Panc1 (cell line): ENCODE data around the gene MRPL33. TPM values are rescaled to one million over a fixed set of nuclear protein-coding genes. Genes with fewer than 3 reads are reported as not detected.

ENCODE experiments used
- ATAC-seq: fragments of 200-7000 bp; cut with Tn5 transposase; 2 replicates; pipeline ENCODE4 v1.9.1; 2020; ENCODE audit warnings: mild to moderate bottlenecking, moderate library complexity
- BruUV-seq: library from RNA; stranded (reverse); fragments of 400-500 nt; replicated peaks from 2 replicates; lab custom pipeline; 2021; lab: Mats Ljungman, UMichigan
- CTCF ChIA-PET: fragments of 300-600 bp; sonication (Branson Sonifier 250); formaldehyde crosslinking; loops from one replicate; lab custom pipeline; 2022; ENCODE audit warnings: antibody characterized with exemption; lab: Charles Lee
- POLR2A ChIA-PET: fragments of 300-600 bp; sonication (Branson Sonifier 250); formaldehyde crosslinking; loops from one replicate; lab custom pipeline; 2022; ENCODE audit warnings: antibody characterized with exemption; lab: Charles Lee
- DNase-seq: peaks from one replicate; pipeline ENCODE4 v3.0.0-alpha.2; 2010; ENCODE audit warnings: low read depth, low spot score
- H3K27ac ChIP-seq: 2 replicates; pipeline ENCODE4 v1.5.1; 2011; ENCODE audit warnings: mild to moderate bottlenecking, low read length, inconsistent platforms
- H3K27me3 ChIP-seq: fragments of 200-500 bp; sonication (Bioruptor generic); 2 replicates; pipeline ENCODE4 v1.6.0; 2014; ENCODE audit warnings: low read length, inconsistent platforms; ENCODE audit not compliant: control insufficient read depth, insufficient read depth
- H3K36me3 ChIP-seq: fragments of 200-500 bp; sonication (Bioruptor generic); 2 replicates; pipeline ENCODE4 v1.5.1; 2014; ENCODE audit warnings: inconsistent platforms, mild to moderate bottlenecking, low read length, moderate library complexity; ENCODE audit not compliant: control insufficient read depth, insufficient read depth
- H3K4me1 ChIP-seq: 2 replicates; pipeline ENCODE4 v1.5.1; 2011; ENCODE audit warnings: inconsistent platforms, mild to moderate bottlenecking, low read length, moderate library complexity; ENCODE audit not compliant: control insufficient read depth, insufficient read depth
- H3K4me3 ChIP-seq, 2 experiments: 2 replicates each; pipeline ENCODE4 v1.5.1; 2011 to 2012; ENCODE audit warnings: low read depth in 2 of 2, low read length in 2 of 2, mild to moderate bottlenecking in 2 of 2, inconsistent platforms in 1 of 2, moderate library complexity in 1 of 2
- H3K9me3 ChIP-seq: fragments of 200-500 bp; sonication (Bioruptor generic); 2 replicates; pipeline ENCODE4 v1.5.1; 2014; ENCODE audit warnings: low read depth, mild to moderate bottlenecking, inconsistent platforms, low read length, moderate library complexity; ENCODE audit not compliant: control insufficient read depth, insufficient read depth
- CTCF ChIP-seq: fragments of 450-650 bp; IDR thresholded peaks from 2 replicates; pipeline ENCODE4 v1.5.1; 2017; ENCODE audit warnings: mild to moderate bottlenecking
- POLR2AphosphoS5 ChIP-seq: IDR thresholded peaks from 2 replicates; pipeline ENCODE4 v1.6.1; 2012; ENCODE audit warnings: mild to moderate bottlenecking, low read depth, low read length, moderate library complexity
- REST ChIP-seq, 2 experiments: IDR thresholded peaks; 2 replicates each; pipeline ENCODE4 v1.6.1; 2011 to 2012; ENCODE audit warnings: low read depth in 2 of 2, control low read depth in 1 of 2, low read length in 1 of 2, mild to moderate bottlenecking in 1 of 2, moderate library complexity in 1 of 2; ENCODE audit not compliant: insufficient read depth in 1 of 2
- SIN3A ChIP-seq: IDR thresholded peaks from 2 replicates; pipeline ENCODE4 v1.6.1; 2012; ENCODE audit warnings: low read depth, mild to moderate bottlenecking, low read length, moderate library complexity, borderline replicate concordance; ENCODE audit not compliant: insufficient read depth
- TCF7L2 ChIP-seq: IDR thresholded peaks from 2 replicates; pipeline ENCODE4 v1.6.1; 2011; ENCODE audit warnings: mild to moderate bottlenecking, low read depth, low read length, inconsistent platforms
- in situ Hi-C: cut with HindIII; loops from 2 replicates; pipeline ENCODE4 v1.10.0; 2016; ENCODE audit warnings: low sequenced_read_pairs, low pct_unique_long_range_greater_than_20kb
- intact Hi-C: fragments of 100-400 bp; cut with micrococcal nuclease; formaldehyde crosslinking; loops from one replicate; pipeline ENCODE4 v1.10.0; 2022; ENCODE audit not compliant: unreplicated experiment
- total RNA-seq: library from RNA; stranded (reverse); gene quantifications from one replicate; pipeline ENCODE4 v1.2.1, GENCODE V29; 2021; ENCODE audit not compliant: unreplicated experiment

Gene MRPL33
- total RNA-seq, 1 experiment from 2014 or later: 61.6 TPM

- ATAC-seq (no peak), DNase-seq (no peak)
- POLR2A ChIA-PET: no interaction called here
- intact Hi-C loops: no loop called here
- H3K36me3 ChIP-seq: no peaks in the 10 kb centered on the region
- no peaks in the 10 kb centered on the region for H3K9me3 ChIP-seq
- in situ Hi-C loops: no loop called here
- TF ChIP-seq CTCF (no peak), TCF7L2 (no peak), SIN3A (no peak), REST (IDR thresholded peaks at IDR 0.05; ENCODE audit: insufficient read depth in 1 of 2, low read depth in 2 of 2, low read length in 1 of 2) (no peak), POLR2AphosphoS5 (no peak)
- H3K4me1 ChIP-seq: no peaks in the 10 kb centered on the region
- CTCF ChIA-PET: no interaction called here
- no peak overlapping the region for H3K4me3 ChIP-seq
- H3K27me3 ChIP-seq: no peaks in the 10 kb centered on the region
- H3K27ac ChIP-seq: no peak overlapping the region
- BruUV-seq: no TSS peak
These were observed 44.4 kb downstream of the MRPL33 start for GRCh38 chr2:27815860-27816438.

- Histone ChIP-seq H3K9me3 (no peaks in the 10 kb centered on the region), H3K4me3 (no peak overlapping the region), H3K36me3 (no peaks in the 10 kb centered on the region), H3K27ac (no peak overlapping the region), H3K27me3 (no peaks in the 10 kb centered on the region), H3K4me1 (no peaks in the 10 kb centered on the region)
- intact Hi-C loops: no loop called here
- ChIA-PET CTCF (interaction anchor here (0.6 kb wide), 1 partner anchor 22 kb away, joined by 6 read pairs; no protein-coding TSS in a partner anchor), POLR2A (no interaction called here)
- DNase-seq (no peak), ATAC-seq (no peak)
- no TSS peak for BruUV-seq
- TF ChIP-seq TCF7L2: no peak
- no peak for TF ChIP-seq SIN3A
- TF ChIP-seq CTCF: no peak
- TF ChIP-seq REST (IDR thresholded peaks at IDR 0.05; ENCODE audit: insufficient read depth in 1 of 2, low read depth in 2 of 2, low read length in 1 of 2): no peak
- TF ChIP-seq POLR2AphosphoS5: no peak
- in situ Hi-C loops: no loop called here
These were observed 50.5 kb downstream of the MRPL33 start for GRCh38 chr2:27822049-27822448.
